GM12878 (cell line): ENCODE measurements around the gene FHIP1B. TPM values are rescaled to one million over a fixed set of nuclear protein-coding genes. Genes with fewer than 3 reads are reported as not detected.

Experiments
- ATAC-seq: fragments of 200-7000 bp; cut with Tn5 transposase; 3 replicates; pipeline ENCODE4 v1.9.1; 2020; ENCODE audit warnings: mild to moderate bottlenecking, moderate library complexity
- BruUV-seq: library from RNA; stranded (reverse); fragments of 400-500 nt; replicated peaks from 2 replicates; lab custom pipeline; 2021; lab: Mats Ljungman, UMichigan
- CTCF ChIA-PET: fragments of 300-600 bp; sonication (Branson Sonifier 250); formaldehyde crosslinking; extraction: SDS; loops from one replicate; lab custom pipeline; 2021; ENCODE audit warnings: inconsistent platforms; lab: Yijun Ruan, JAX
- POLR2A ChIA-PET: fragments of 350-600 bp; formaldehyde crosslinking; extraction: SDS; loops from one replicate; lab custom pipeline; 2021; ENCODE audit warnings: inconsistent platforms; lab: Charles Lee
- RAD21 ChIA-PET: fragments of 300-600 bp; sonication (Branson Sonifier 250); formaldehyde crosslinking; loops from one replicate; lab custom pipeline; 2023; ENCODE audit warnings: antibody characterized with exemption; ENCODE audit not compliant: unreplicated experiment; lab: Charles Lee
- SMC1A ChIA-PET: fragments of 300-600 bp; sonication (Branson Sonifier 250); formaldehyde crosslinking; loops from one replicate; lab custom pipeline; 2023; ENCODE audit not compliant: unreplicated experiment, uncharacterized antibody; lab: Charles Lee
- DNase-seq: peaks from one replicate; pipeline ENCODE4 v3.0.0-alpha.2; 2011; ENCODE audit warnings: low read depth, low spot score
- FAIRE-seq: peaks from 3 replicates; lab custom pipeline; 2011; peaks lifted over from hg19 to GRCh38; lab: Jason Lieb, UNC
- H2AFZ ChIP-seq: 2 replicates; pipeline ENCODE4 v1.6.0; 2011; ENCODE audit warnings: low read depth, low read length, control low read depth; ENCODE audit not compliant: control insufficient read depth
- H3K27ac ChIP-seq: 2 replicates; pipeline ENCODE4 v1.5.1; 2011; ENCODE audit warnings: control low read depth; ENCODE audit not compliant: control insufficient read depth, insufficient read depth
- H3K27me3 ChIP-seq, 2 experiments: replicated peaks in 1 of 2; 2 replicates each; pipeline versions ENCODE4 v1.6.0 to v1.6.1; 2011; ENCODE audit warnings: low read length in 1 of 2; ENCODE audit not compliant: control insufficient read depth in 2 of 2, insufficient read depth in 2 of 2
- H3K36me3 ChIP-seq, 2 experiments: 2 replicates each; pipeline ENCODE4 v1.5.1; 2011; ENCODE audit warnings: low read length in 1 of 2; ENCODE audit not compliant: control insufficient read depth in 2 of 2, insufficient read depth in 2 of 2
- H3K4me1 ChIP-seq: 2 replicates; pipeline ENCODE4 v1.6.1; 2011; ENCODE audit warnings: mild to moderate bottlenecking, low read length, moderate library complexity, mixed read lengths; ENCODE audit not compliant: control insufficient read depth, insufficient read depth
- H3K4me2 ChIP-seq: 2 replicates; pipeline ENCODE4 v1.6.0; 2011; ENCODE audit warnings: control low read depth; ENCODE audit not compliant: control insufficient read depth, insufficient read depth
- H3K4me3 ChIP-seq: fragments of 200-600 bp; sonication (generic); 2 replicates; pipeline ENCODE4 v1.5.1; 2016
- H3K79me2 ChIP-seq: 2 replicates; pipeline ENCODE4 v1.6.0; 2011; ENCODE audit warnings: low read length; ENCODE audit not compliant: control insufficient read depth, insufficient read depth
- H3K9ac ChIP-seq: 2 replicates; pipeline ENCODE4 v1.8.0; 2011; ENCODE audit warnings: low read length, control low read depth, mixed read lengths; ENCODE audit not compliant: control insufficient read depth, insufficient read depth
- H3K9me3 ChIP-seq: replicated peaks from 3 replicates; pipeline ENCODE4 v1.5.1; 2011; ENCODE audit warnings: mild to moderate bottlenecking, low read length; ENCODE audit not compliant: control insufficient read depth, insufficient read depth
- H4K20me1 ChIP-seq: 2 replicates; pipeline ENCODE4 v1.6.0; 2011; ENCODE audit not compliant: control insufficient read depth, insufficient read depth
- ATF7 ChIP-seq: fragments of 450-650 bp; IDR thresholded peaks from 2 replicates; pipeline ENCODE4 v1.6.1; 2016; ENCODE audit warnings: low read depth, mild to moderate bottlenecking
- BMI1 ChIP-seq: fragments of 450-650 bp; IDR thresholded peaks from 2 replicates; pipeline ENCODE4 v1.6.1; 2016; ENCODE audit warnings: mild to moderate bottlenecking, moderate library complexity, borderline replicate concordance
- CHD2 ChIP-seq: IDR thresholded peaks from 2 replicates; pipeline ENCODE4 v1.6.1; 2011; ENCODE audit warnings: low read depth, low read length, improper control_type of control experiment, borderline replicate concordance
- ESRRA ChIP-seq: IDR thresholded peaks from 2 replicates; pipeline ENCODE4 v1.6.1; 2012; ENCODE audit warnings: mild to moderate bottlenecking, low read length, improper control_type of control experiment
- FOXM1 ChIP-seq: IDR thresholded peaks from 2 replicates; pipeline ENCODE4 v1.6.1; 2012; ENCODE audit warnings: low read depth, mild to moderate bottlenecking, inconsistent platforms, low read length, moderate library complexity
- IKZF2 ChIP-seq, 2 experiments: fragments of 450-650 bp; IDR thresholded peaks; 2 replicates each; pipeline ENCODE4 v1.6.1; 2017; ENCODE audit warnings: mild to moderate bottlenecking in 2 of 2, moderate library complexity in 2 of 2
- JUND ChIP-seq: IDR thresholded peaks from 2 replicates; pipeline ENCODE4 v1.6.1; 2012; ENCODE audit warnings: low read depth, mild to moderate bottlenecking, low read length, improper control_type of control experiment, moderate library complexity
- MEF2A ChIP-seq: IDR thresholded peaks from 2 replicates; pipeline ENCODE4 v1.6.1; 2011; ENCODE audit warnings: low read depth, mild to moderate bottlenecking, low read length, moderate library complexity; ENCODE audit not compliant: insufficient read depth
- NR2F1 ChIP-seq: fragments of 450-650 bp; conservative IDR thresholded peaks from 2 replicates; pipeline ENCODE4 v1.6.1; 2017; ENCODE audit warnings: mild to moderate bottlenecking
- POLR2AphosphoS2 ChIP-seq: IDR thresholded peaks from 2 replicates; pipeline ENCODE4 v1.6.1; 2011; ENCODE audit warnings: low read depth, mild to moderate bottlenecking, low read length, improper control_type of control experiment, moderate library complexity
- TCF12 ChIP-seq: IDR thresholded peaks from 2 replicates; pipeline ENCODE4 v1.6.1; 2011; ENCODE audit warnings: low read depth, mild to moderate bottlenecking, low read length
- ZNF687 ChIP-seq: fragments of 450-650 bp; IDR thresholded peaks from 2 replicates; pipeline ENCODE4 v1.6.1; 2017; ENCODE audit warnings: mild to moderate bottlenecking, moderate library complexity
- WGBS: methylation state at CpG from one replicate; pipeline ENCODE4 v1.1.6; 2016; ENCODE audit warnings: low lambda C conversion rate; ENCODE audit not compliant: insufficient replicate concordance, insufficient coverage; ENCODE audit errors: missing lambda C conversion rate; 5-methylcytosine and 5-hydroxymethylcytosine counted together
- in situ Hi-C: fragments of 300-500 bp; cut with MboI; formaldehyde crosslinking; loops from 9 replicates; pipeline ENCODE4 v1.14.3; 2018; ENCODE audit warnings: mixed read lengths
- intact Hi-C: fragments of 100-400 bp; cut with micrococcal nuclease; formaldehyde crosslinking; loops from one replicate; pipeline ENCODE4 v1.14.2; 2022; ENCODE audit not compliant: unreplicated experiment
- polyA plus RNA-seq, 11 experiments: library from polyadenylated mRNA; depleted of rRNA in 4 of 11; unstranded in 6 of 11; stranded (reverse) in 5 of 11; fragments of >200 nt; fragmentation: Nextera tagmentation in 4 of 11; fragmentation: Illumina TruSeq in 1 of 11; extraction: Ambion mirVana in 4 of 11; extraction: Trizol in 1 of 11; gene quantifications; 1 replicate in 1 of 11; 2 replicates in 10 of 11; pipeline versions ENCODE4 v1.2.1 to v1.2.3, GENCODE V29; 2011 to 2016; ENCODE audit warnings: inconsistent platforms in 2 of 11, missing spikeins in 2 of 11, low read depth in 1 of 11
- total RNA-seq, 4 experiments: library from RNA; depleted of rRNA in 3 of 4; stranded (reverse); fragments of >200 nt in 3 of 4; fragmentation: Illumina TruSeq in 1 of 4; extraction: Trizol in 1 of 4; gene quantifications; 2 replicates each; pipeline versions ENCODE4 v1.2.1 to v1.2.3, GENCODE V29; 2013 to 2021
- TF ChIP-seq, protein P1 (sequence below): IDR thresholded peaks from 2 replicates; pipeline ENCODE4 v1.6.1; 2012; ENCODE audit warnings: improper control_type of control experiment, low read depth, low read length; ENCODE audit not compliant: insufficient replicate concordance

Gene FHIP1B
- total and polyA plus RNA-seq, 10 of the 15 experiments (the other 5 are each of a cell fraction or from before 2014, with no cell fraction given) = 0.90 to 28.1 (median 11.1) TPM

DNA sequence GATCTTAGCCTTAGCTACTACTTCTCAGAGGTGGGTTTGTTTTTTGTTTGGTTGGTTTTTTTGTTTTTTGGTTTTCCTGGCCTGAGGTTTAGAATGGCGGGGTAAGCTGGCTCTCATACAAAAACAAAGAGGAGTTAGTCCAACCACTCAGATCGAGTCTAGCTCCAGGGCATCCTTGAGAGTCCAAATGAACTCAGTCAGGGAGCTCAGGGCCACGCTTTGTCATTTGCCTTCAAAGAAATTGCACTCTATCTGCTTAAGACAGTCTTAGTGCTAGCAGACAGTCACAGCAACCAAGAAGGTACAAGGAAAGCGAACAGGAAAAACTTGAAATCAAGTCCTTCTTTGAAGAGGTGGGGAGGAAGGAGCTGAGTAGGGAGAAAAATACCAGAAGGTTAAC, 17.9 kb downstream of the FHIP1B start:
- Histone ChIP-seq H3K9ac (no peak overlapping the region), H3K4me2 (no peak overlapping the region), H3K36me3 (peaks cover 11 to 15% of the 10 kb centered on the region in 2 experiments), H4K20me1 (no peaks in the 10 kb centered on the region), H3K9me3 (no peaks in the 10 kb centered on the region), H3K27ac (no peak overlapping the region), H3K79me2 (no peaks in the 10 kb centered on the region), H2AFZ (no peak overlapping the region), H3K4me1 (no peaks in the 10 kb centered on the region), H3K27me3 (no peaks in the 10 kb centered on the region), H3K4me3 (no peak overlapping the region)
- FAIRE-seq (no peak), ATAC-seq (no peak), DNase-seq (no peak)
- CTCF ChIA-PET = interaction anchor here (1.0 to 2.1 kb wide), 4 partner anchors 10 to 162 kb away, joined by 3 to 12 read pairs (median 4); no protein-coding TSS in a partner anchor
- SMC1A ChIA-PET = interaction anchor here (0.7 to 2.3 kb wide), 7 partner anchors 9 to 71 kb away, joined by 3 to 7 read pairs (median 3); no protein-coding TSS in a partner anchor
- in situ Hi-C loops = no loop called here
- WGBS = 100% methylated on average over 4 of the region's 4 CpGs
- RAD21 ChIA-PET = interaction anchor here (1.5 kb wide), 1 partner anchor 12 kb away, joined by 4 read pairs; no protein-coding TSS in a partner anchor
- intact Hi-C loops = no loop called here
- BruUV-seq = no TSS peak
- POLR2A ChIA-PET = no interaction called here
- TF ChIP-seq NR2F1 (no peak), JUND (no peak), BMI1 (no peak), MEF2A (no peak), ATF7 (no peak), TCF12 (no peak), POLR2AphosphoS2 (no peak), IKZF2 (IDR thresholded peaks at IDR 0.05) (no peak), CHD2 (no peak), ZNF687 (no peak), ESRRA (no peak), FOXM1 (no peak)
- TF ChIP-seq, protein P1, sequence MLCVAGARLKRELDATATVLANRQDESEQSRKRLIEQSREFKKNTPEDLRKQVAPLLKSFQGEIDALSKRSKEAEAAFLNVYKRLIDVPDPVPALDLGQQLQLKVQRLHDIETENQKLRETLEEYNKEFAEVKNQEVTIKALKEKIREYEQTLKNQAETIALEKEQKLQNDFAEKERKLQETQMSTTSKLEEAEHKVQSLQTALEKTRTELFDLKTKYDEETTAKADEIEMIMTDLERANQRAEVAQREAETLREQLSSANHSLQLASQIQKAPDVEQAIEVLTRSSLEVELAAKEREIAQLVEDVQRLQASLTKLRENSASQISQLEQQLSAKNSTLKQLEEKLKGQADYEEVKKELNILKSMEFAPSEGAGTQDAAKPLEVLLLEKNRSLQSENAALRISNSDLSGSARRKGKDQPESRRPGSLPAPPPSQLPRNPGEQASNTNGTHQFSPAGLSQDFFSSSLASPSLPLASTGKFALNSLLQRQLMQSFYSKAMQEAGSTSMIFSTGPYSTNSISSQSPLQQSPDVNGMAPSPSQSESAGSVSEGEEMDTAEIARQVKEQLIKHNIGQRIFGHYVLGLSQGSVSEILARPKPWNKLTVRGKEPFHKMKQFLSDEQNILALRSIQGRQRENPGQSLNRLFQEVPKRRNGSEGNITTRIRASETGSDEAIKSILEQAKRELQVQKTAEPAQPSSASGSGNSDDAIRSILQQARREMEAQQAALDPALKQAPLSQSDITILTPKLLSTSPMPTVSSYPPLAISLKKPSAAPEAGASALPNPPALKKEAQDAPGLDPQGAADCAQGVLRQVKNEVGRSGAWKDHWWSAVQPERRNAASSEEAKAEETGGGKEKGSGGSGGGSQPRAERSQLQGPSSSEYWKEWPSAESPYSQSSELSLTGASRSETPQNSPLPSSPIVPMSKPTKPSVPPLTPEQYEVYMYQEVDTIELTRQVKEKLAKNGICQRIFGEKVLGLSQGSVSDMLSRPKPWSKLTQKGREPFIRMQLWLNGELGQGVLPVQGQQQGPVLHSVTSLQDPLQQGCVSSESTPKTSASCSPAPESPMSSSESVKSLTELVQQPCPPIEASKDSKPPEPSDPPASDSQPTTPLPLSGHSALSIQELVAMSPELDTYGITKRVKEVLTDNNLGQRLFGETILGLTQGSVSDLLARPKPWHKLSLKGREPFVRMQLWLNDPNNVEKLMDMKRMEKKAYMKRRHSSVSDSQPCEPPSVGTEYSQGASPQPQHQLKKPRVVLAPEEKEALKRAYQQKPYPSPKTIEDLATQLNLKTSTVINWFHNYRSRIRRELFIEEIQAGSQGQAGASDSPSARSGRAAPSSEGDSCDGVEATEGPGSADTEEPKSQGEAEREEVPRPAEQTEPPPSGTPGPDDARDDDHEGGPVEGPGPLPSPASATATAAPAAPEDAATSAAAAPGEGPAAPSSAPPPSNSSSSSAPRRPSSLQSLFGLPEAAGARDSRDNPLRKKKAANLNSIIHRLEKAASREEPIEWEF = no peak
